A673 (cell line): Measurements from ENCODE around the gene WDR45B. TPM values are rescaled to one million over a fixed set of nuclear protein-coding genes. Genes with fewer than 3 reads are reported as not detected.
"Not testable (repeated sequence)": the region's sequence is repeated elsewhere in the genome, so short reads cannot be mapped to it uniquely, and the experiment has no call there.

Source experiments
- BruUV-seq: library from RNA; stranded (reverse); fragments of 400-500 nt; replicated peaks from 2 replicates; lab custom pipeline; 2021; lab: Mats Ljungman, UMichigan
- CTCF ChIA-PET: fragments of 300-600 bp; sonication (Branson Sonifier 250); formaldehyde crosslinking; loops from one replicate; lab custom pipeline; 2022; ENCODE audit warnings: antibody characterized with exemption; lab: Charles Lee
- POLR2A ChIA-PET: fragments of 300-600 bp; sonication (Branson Sonifier 250); formaldehyde crosslinking; loops from one replicate; lab custom pipeline; 2022; ENCODE audit warnings: antibody characterized with exemption; ENCODE audit not compliant: low non-redundant PET; lab: Charles Lee
- DNase-seq: peaks from one replicate; pipeline ENCODE4 v3.0.0-alpha.2; 2015; ENCODE audit warnings: low spot score
- H3K27ac ChIP-seq: fragments of 200-600 bp; sonication (generic); 2 replicates; pipeline ENCODE4 v1.5.1; 2016; ENCODE audit warnings: mixed run types, low read depth, mild to moderate bottlenecking, mixed read lengths, antibody characterized with exemption, low read length; ENCODE audit not compliant: poor library complexity, severe bottlenecking
- H3K27me3 ChIP-seq: fragments of 200-600 bp; sonication (generic); replicated peaks from 2 replicates; pipeline ENCODE4 v1.6.1; 2017; ENCODE audit warnings: mixed run types, low read depth, mild to moderate bottlenecking, mixed read lengths, antibody characterized with exemption, low read length; ENCODE audit not compliant: insufficient read depth, poor library complexity
- H3K36me3 ChIP-seq: fragments of 200-600 bp; sonication (generic); 2 replicates; pipeline ENCODE4 v1.6.1; 2016; ENCODE audit warnings: mixed run types, mild to moderate bottlenecking, mixed read lengths, antibody characterized with exemption, low read length; ENCODE audit not compliant: insufficient read depth, poor library complexity, severe bottlenecking
- H3K4me1 ChIP-seq: fragments of 200-600 bp; sonication (generic); 2 replicates; pipeline ENCODE4 v1.6.1; 2017; ENCODE audit warnings: mixed run types, mild to moderate bottlenecking, mixed read lengths, antibody characterized with exemption, low read length; ENCODE audit not compliant: insufficient read depth, poor library complexity, severe bottlenecking
- H3K4me3 ChIP-seq: fragments of 200-600 bp; sonication (generic); 2 replicates; pipeline ENCODE4 v1.5.1; 2016; ENCODE audit warnings: low read depth, mixed run types, mild to moderate bottlenecking, mixed read lengths, low read length; ENCODE audit not compliant: poor library complexity, severe bottlenecking
- H3K9me3 ChIP-seq: fragments of 200-600 bp; sonication (generic); 2 replicates; pipeline ENCODE4 v1.6.1; 2016; ENCODE audit warnings: mixed run types, low read depth, mild to moderate bottlenecking, mixed read lengths, antibody characterized with exemption, low read length; ENCODE audit not compliant: poor library complexity, severe bottlenecking
- EZH2 ChIP-seq: fragments of 200-600 bp; sonication (generic); IDR thresholded peaks from 2 replicates; pipeline ENCODE4 v1.6.1; 2017; ENCODE audit warnings: borderline replicate concordance, low read depth, mild to moderate bottlenecking, mixed read lengths, antibody characterized with exemption, low read length; ENCODE audit not compliant: poor library complexity, severe bottlenecking
- intact Hi-C: fragments of 100-400 bp; cut with micrococcal nuclease; formaldehyde crosslinking; loops from one replicate; pipeline ENCODE4 v1.10.0; 2022; ENCODE audit not compliant: unreplicated experiment
- total RNA-seq: library from RNA; stranded (reverse); gene quantifications from 2 replicates; pipeline ENCODE4 v1.2.3, GENCODE V29; 2021
- TF ChIP-seq, protein P1 (sequence below): fragments of 300-800, 200-600 bp; sonication (generic); conservative IDR thresholded peaks from 2 replicates; pipeline ENCODE4 v1.5.1; 2017; ENCODE audit warnings: low read depth, mild to moderate bottlenecking, antibody characterized with exemption, low read length, moderate library complexity, mixed read lengths

Gene WDR45B
- total RNA-seq, 1 experiment from 2014 or later = 73.0 TPM

DNA sequence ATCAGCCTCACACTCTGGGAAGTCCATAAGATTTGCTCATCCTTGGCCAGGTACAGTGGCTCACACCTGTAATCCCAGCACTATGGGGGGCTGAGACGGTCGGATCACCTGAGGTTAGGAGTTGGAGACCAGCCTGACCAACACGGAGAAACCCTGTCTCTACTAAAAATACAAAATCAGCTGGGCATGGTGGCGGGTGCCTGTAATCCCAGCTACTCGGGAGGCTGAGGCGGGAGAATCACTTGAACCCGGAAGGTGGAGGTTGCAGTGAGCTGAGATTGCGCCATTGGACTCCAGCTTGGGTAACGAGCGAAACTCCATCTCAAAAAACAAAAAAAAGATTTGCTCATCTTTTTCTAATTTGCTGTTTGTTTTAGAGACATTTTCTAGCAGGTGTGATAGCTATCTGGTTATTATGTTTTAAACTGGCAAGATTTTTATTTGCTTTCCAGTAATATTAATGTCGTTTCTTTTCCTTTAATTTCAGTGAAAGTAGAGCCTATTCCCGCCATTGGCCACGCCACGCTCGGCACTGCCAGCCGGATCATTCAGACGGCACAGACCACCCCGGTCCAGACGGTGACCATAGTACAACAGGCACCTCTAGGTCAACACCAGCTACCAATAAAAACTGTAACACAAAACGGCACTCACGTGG, 61.5 kb downstream of the WDR45B start:
- H3K4me1 ChIP-seq = no peaks in the 10 kb centered on the region
- no peaks in the 10 kb centered on the region for H3K9me3 ChIP-seq
- no peak overlapping the region for H3K27ac ChIP-seq
- no peak for TF ChIP-seq EZH2
- TF ChIP-seq, protein P1, sequence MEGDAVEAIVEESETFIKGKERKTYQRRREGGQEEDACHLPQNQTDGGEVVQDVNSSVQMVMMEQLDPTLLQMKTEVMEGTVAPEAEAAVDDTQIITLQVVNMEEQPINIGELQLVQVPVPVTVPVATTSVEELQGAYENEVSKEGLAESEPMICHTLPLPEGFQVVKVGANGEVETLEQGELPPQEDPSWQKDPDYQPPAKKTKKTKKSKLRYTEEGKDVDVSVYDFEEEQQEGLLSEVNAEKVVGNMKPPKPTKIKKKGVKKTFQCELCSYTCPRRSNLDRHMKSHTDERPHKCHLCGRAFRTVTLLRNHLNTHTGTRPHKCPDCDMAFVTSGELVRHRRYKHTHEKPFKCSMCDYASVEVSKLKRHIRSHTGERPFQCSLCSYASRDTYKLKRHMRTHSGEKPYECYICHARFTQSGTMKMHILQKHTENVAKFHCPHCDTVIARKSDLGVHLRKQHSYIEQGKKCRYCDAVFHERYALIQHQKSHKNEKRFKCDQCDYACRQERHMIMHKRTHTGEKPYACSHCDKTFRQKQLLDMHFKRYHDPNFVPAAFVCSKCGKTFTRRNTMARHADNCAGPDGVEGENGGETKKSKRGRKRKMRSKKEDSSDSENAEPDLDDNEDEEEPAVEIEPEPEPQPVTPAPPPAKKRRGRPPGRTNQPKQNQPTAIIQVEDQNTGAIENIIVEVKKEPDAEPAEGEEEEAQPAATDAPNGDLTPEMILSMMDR = no peak
- ChIA-PET POLR2A (no interaction called here), CTCF (no interaction called here)
- H3K4me3 ChIP-seq = no peak overlapping the region
- H3K27me3 ChIP-seq = no peaks in the 10 kb centered on the region
- BruUV-seq = no TSS peak
- H3K36me3 ChIP-seq = peaks cover 62% of the 10 kb centered on the region
- intact Hi-C loops = no loop called here
- DNase-seq = no peak

DNA sequence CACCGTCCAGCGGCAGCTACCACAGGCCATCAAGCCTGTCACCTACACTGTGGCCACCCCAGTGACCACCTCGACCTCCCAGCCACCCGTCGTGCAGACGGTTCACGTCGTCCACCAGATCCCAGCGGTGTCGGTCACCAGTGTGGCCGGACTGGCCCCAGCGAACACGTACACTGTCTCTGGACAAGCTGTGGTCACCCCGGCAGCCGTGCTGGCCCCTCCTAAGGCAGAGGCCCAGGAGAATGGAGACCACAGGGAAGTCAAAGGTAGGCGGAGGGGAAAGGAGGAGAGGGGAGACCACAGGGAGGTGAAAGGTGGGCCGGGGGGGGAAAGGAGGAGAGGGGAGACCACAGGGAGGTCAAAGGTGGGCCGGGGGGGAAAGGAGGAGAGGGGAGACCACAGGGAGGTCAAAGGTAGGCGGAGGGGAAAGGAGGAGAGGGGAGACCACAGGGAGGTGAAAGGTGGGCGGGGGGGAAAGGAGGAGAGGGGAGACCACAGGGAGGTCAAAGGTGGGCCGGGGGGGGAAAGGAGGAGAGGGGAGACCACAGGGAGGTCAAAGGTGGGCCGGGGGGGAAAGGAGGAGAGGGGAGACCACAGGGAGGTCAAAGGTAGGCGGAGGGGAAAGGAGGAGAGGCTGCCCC, 62.2 kb downstream of the WDR45B start:
- peaks cover 62% of the 10 kb centered on the region for H3K36me3 ChIP-seq
- H3K27me3 ChIP-seq, H3K4me3 ChIP-seq: not testable (repeated sequence)

DNA sequence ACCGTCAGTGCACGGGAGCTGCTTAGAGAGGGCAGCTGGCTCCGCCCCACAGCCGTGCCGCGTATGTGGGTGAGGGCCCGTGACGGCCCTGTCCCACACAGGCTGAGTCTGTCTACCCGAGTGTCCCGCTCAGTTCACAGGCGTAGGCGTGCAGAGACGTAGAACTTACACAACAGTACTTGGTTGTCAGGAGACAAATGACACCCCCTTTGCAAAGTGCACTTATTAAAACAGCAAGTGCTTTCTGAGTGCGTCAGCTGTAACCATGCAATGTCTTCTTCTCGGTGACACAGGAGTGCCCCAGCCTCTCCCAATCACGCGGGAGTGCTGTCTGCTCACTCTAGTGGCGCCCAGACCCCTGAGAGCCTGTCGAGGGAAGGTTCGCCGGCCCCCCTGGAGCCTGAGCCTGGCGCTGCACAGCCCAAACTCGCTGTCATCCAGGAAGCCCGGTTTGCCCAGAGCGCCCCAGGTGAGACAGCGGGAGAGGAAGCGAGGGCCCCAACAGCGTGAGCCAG, 64.5 kb downstream of the WDR45B start:
- POLR2A ChIA-PET = interaction anchor here (0.7 kb wide), 1 partner anchor 54 kb away, joined by 4 read pairs; no protein-coding TSS in a partner anchor
- no TSS peak for BruUV-seq
- Histone ChIP-seq H3K9me3 (no peaks in the 10 kb centered on the region), H3K4me1 (no peaks in the 10 kb centered on the region), H3K36me3 (peaks cover 59% of the 10 kb centered on the region), H3K27ac (no peak overlapping the region), H3K27me3 (no peaks in the 10 kb centered on the region), H3K4me3 (no peak overlapping the region)
- intact Hi-C loops = no loop called here
- no peak for DNase-seq
- CTCF ChIA-PET = no interaction called here
- no peak for TF ChIP-seq EZH2
- TF ChIP-seq, protein P1 = no peak

More for the DNA sequence above, 62.2 kb downstream of the WDR45B start:
- H3K4me1 ChIP-seq, H3K9me3 ChIP-seq, BruUV-seq, intact Hi-C loops, H3K27ac ChIP-seq, CTCF ChIA-PET, POLR2A ChIA-PET: not testable (repeated sequence)
- DNase-seq = peak; percentile 87
